Central memory CD8-positive, alpha-beta T cell (primary cell): Measurements from ENCODE around the gene LINGO3.
A peak's percentile ranks its signal among the peaks of the same experiment; 100 is the strongest.

Experiments used
- ATAC-seq: fragments of 150-1000 bp; cut with Tn5 transposase; replicated peaks from 2 replicates; pipeline ENCODE4 v1.10.0; 2022; ENCODE audit warnings: mild to moderate bottlenecking, moderate FRiP score, moderate number of reproducible peaks; ENCODE audit not compliant: poor library complexity, severe bottlenecking; ENCODE audit errors: extremely low read depth
- DNase-seq, 2 donors: peaks; one replicate each; pipeline ENCODE4 v3.0.0; 2021; ENCODE audit warnings: low spot score in 2 of 2
- H3K27ac Mint-ChIP-seq: one replicate; pipeline ENCODE4 v1.8.0; 2022; ENCODE audit warnings: low read depth, mild to moderate bottlenecking, moderate library complexity, mixed read lengths
- H3K27me3 Mint-ChIP-seq: one replicate; pipeline ENCODE4 v1.8.0; 2022; ENCODE audit warnings: mixed read lengths
- H3K36me3 Mint-ChIP-seq: one replicate; pipeline ENCODE4 v1.8.0; 2022; ENCODE audit warnings: mild to moderate bottlenecking, moderate library complexity, mixed read lengths; ENCODE audit not compliant: insufficient read depth
- H3K4me1 Mint-ChIP-seq: one replicate; pipeline ENCODE4 v1.8.0; 2022; ENCODE audit warnings: mixed read lengths
- H3K4me3 Mint-ChIP-seq: one replicate; pipeline ENCODE4 v1.8.0; 2022; ENCODE audit warnings: mild to moderate bottlenecking, moderate library complexity, mixed read lengths
- H3K9me3 Mint-ChIP-seq: one replicate; pipeline ENCODE4 v1.8.0; 2022; ENCODE audit warnings: mixed read lengths

Gene LINGO3

GRCh38 chr19:2275588-2276428, 32.1 kb downstream of the LINGO3 start:
- Mint-ChIP-seq H3K4me3 (peak overlapping the region; percentile 43), H3K27ac (peak overlapping the region; percentile 96), H3K36me3 (peaks cover 75% of the 10 kb centered on the region), H3K27me3 (no peaks in the 10 kb centered on the region), H3K9me3 (no peaks in the 10 kb centered on the region), H3K4me1 (peaks cover 28% of the 10 kb centered on the region)
- DNase-seq (no peak), ATAC-seq (no peak)

- no peaks in the 10 kb centered on the region for H3K27me3 Mint-ChIP-seq
- peaks cover 74% of the 10 kb centered on the region for H3K36me3 Mint-ChIP-seq
- DNase-seq, result no peak
- H3K4me3 Mint-ChIP-seq, result peak overlapping the region; percentile 92
- peak overlapping the region; percentile 96 for H3K27ac Mint-ChIP-seq
- no peaks in the 10 kb centered on the region for H3K9me3 Mint-ChIP-seq
- no peak for ATAC-seq
- peaks cover 28% of the 10 kb centered on the region for H3K4me1 Mint-ChIP-seq
Observed at GRCh38 chr19:2274931-2275535, 32.9 kb downstream of the LINGO3 start.

GRCh38 chr19:2274185-2274711, 33.7 kb downstream of the LINGO3 start:
- peak overlapping the region; percentile 96 for H3K27ac Mint-ChIP-seq
- peaks cover 79% of the 10 kb centered on the region for H3K36me3 Mint-ChIP-seq
- peaks cover 28% of the 10 kb centered on the region for H3K4me1 Mint-ChIP-seq
- peak overlapping the region; percentile 92 for H3K4me3 Mint-ChIP-seq
- no peaks in the 10 kb centered on the region for H3K27me3 Mint-ChIP-seq
- DNase-seq (no peak), ATAC-seq (no peak)
- H3K9me3 Mint-ChIP-seq, result no peaks in the 10 kb centered on the region

- H3K4me1 Mint-ChIP-seq, result peaks cover 28% of the 10 kb centered on the region
- peak overlapping the region; percentile 92 for H3K4me3 Mint-ChIP-seq
- ATAC-seq (peak; percentile 41), DNase-seq (peak; percentile 66 to 70)
- no peaks in the 10 kb centered on the region for H3K9me3 Mint-ChIP-seq
- peaks cover 76% of the 10 kb centered on the region for H3K36me3 Mint-ChIP-seq
- H3K27me3 Mint-ChIP-seq, result no peaks in the 10 kb centered on the region
- peak overlapping the region; percentile 96 for H3K27ac Mint-ChIP-seq
Observed at GRCh38 chr19:2273356-2274184, 34.4 kb downstream of the LINGO3 start.

- Mint-ChIP-seq H3K9me3 (no peaks in the 10 kb centered on the region), H3K4me3 (peak overlapping the region; percentile 92), H3K36me3 (peaks cover 61% of the 10 kb centered on the region), H3K27ac (peak overlapping the region; percentile 96), H3K27me3 (no peaks in the 10 kb centered on the region), H3K4me1 (peaks cover 31% of the 10 kb centered on the region)
- no peak for DNase-seq
- no peak for ATAC-seq
Observed at GRCh38 chr19:2271234-2272103, 36.5 kb downstream of the LINGO3 start.

GRCh38 chr19:2270423-2271233, 37.3 kb downstream of the LINGO3 start:
- Mint-ChIP-seq H3K27ac (peak overlapping the region; percentile 96), H3K27me3 (no peaks in the 10 kb centered on the region), H3K4me1 (peaks cover 34% of the 10 kb centered on the region), H3K36me3 (peaks cover 59% of the 10 kb centered on the region), H3K9me3 (no peaks in the 10 kb centered on the region), H3K4me3 (peak overlapping the region; percentile 92)
- DNase-seq (peak; percentile 49 to 52), ATAC-seq (no peak)

- Mint-ChIP-seq H3K4me1 (peaks cover 34% of the 10 kb centered on the region), H3K4me3 (peak overlapping the region; percentile 92), H3K36me3 (peaks cover 57% of the 10 kb centered on the region), H3K27ac (peak overlapping the region; percentile 96), H3K27me3 (no peaks in the 10 kb centered on the region), H3K9me3 (no peaks in the 10 kb centered on the region)
- DNase-seq (no peak), ATAC-seq (no peak)
Observed at GRCh38 chr19:2270157-2270422, 37.9 kb downstream of the LINGO3 start.

GRCh38 chr19:2269244-2270156, 38.5 kb downstream of the LINGO3 start:
- peak overlapping the region; percentile 92 for H3K4me3 Mint-ChIP-seq
- peak; percentile 99 for DNase-seq
- H3K27ac Mint-ChIP-seq, result peak overlapping the region; percentile 96
- no peaks in the 10 kb centered on the region for H3K27me3 Mint-ChIP-seq
- H3K9me3 Mint-ChIP-seq, result no peaks in the 10 kb centered on the region
- H3K36me3 Mint-ChIP-seq, result peaks cover 52% of the 10 kb centered on the region
- ATAC-seq, result peak; percentile 76
- peaks cover 34% of the 10 kb centered on the region for H3K4me1 Mint-ChIP-seq

GRCh38 chr19:2268861-2269243, 39.1 kb downstream of the LINGO3 start:
- Mint-ChIP-seq H3K4me3 (peak overlapping the region; percentile 92), H3K36me3 (peaks cover 46% of the 10 kb centered on the region), H3K4me1 (peaks cover 27% of the 10 kb centered on the region), H3K9me3 (no peaks in the 10 kb centered on the region), H3K27ac (peak overlapping the region; percentile 96), H3K27me3 (no peaks in the 10 kb centered on the region)
- DNase-seq, result no peak
- ATAC-seq, result no peak

- Mint-ChIP-seq H3K4me1 (peaks cover 23% of the 10 kb centered on the region), H3K4me3 (peak overlapping the region; percentile 92), H3K27me3 (no peaks in the 10 kb centered on the region), H3K9me3 (no peaks in the 10 kb centered on the region), H3K36me3 (peaks cover 42% of the 10 kb centered on the region), H3K27ac (no peak overlapping the region)
- no peak for ATAC-seq
- no peak for DNase-seq
Observed at GRCh38 chr19:2268480-2268830, 39.5 kb downstream of the LINGO3 start.
